ENCODE measurements around the gene LOXL3.

Gene LOXL3

GRCh38 chr2:74505448-74506246, 48.1 kb downstream of the LOXL3 start:
- TF ChIP-seq, protein P1, sequence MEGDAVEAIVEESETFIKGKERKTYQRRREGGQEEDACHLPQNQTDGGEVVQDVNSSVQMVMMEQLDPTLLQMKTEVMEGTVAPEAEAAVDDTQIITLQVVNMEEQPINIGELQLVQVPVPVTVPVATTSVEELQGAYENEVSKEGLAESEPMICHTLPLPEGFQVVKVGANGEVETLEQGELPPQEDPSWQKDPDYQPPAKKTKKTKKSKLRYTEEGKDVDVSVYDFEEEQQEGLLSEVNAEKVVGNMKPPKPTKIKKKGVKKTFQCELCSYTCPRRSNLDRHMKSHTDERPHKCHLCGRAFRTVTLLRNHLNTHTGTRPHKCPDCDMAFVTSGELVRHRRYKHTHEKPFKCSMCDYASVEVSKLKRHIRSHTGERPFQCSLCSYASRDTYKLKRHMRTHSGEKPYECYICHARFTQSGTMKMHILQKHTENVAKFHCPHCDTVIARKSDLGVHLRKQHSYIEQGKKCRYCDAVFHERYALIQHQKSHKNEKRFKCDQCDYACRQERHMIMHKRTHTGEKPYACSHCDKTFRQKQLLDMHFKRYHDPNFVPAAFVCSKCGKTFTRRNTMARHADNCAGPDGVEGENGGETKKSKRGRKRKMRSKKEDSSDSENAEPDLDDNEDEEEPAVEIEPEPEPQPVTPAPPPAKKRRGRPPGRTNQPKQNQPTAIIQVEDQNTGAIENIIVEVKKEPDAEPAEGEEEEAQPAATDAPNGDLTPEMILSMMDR (IDR thresholded peaks at IDR 0.05; ENCODE audit: low read depth, low read length, missing control alignments), result no peak
- no peak overlapping the region for H3K4me3 ChIP-seq (ENCODE audit: low read depth, low read length)
- no peak for DNase-seq (ENCODE audit: low read depth)

DNA sequence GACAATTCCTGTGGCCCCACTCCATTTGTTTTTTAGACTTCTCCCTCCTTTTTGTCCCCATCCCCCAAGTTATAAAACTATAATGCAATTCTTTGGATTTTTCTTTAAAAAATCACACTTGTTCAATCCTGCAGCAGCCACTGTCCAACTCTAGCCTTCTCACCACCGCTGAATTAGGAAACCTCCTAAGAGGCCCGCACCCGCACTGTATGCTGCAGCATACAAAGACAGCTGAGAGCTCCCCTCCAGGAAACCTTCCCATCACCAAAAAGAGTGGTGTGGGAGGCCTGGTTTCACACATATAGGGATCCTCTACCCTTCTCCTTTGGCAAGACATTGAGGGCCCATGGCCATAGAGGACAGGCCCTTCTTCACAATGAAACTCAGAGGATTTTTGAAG, 49.2 kb downstream of the LOXL3 start:
- H3K4me3 ChIP-seq (ENCODE audit: low read depth, low read length), result no peak overlapping the region
- no peak for DNase-seq (ENCODE audit: low read depth)
- TF ChIP-seq, protein P1 (IDR thresholded peaks at IDR 0.05; ENCODE audit: low read depth, low read length, missing control alignments), result no peak

- H3K4me3 ChIP-seq (ENCODE audit: low read depth, low read length), result peak overlapping the region; percentile 55
- TF ChIP-seq, protein P1 (IDR thresholded peaks at IDR 0.05; ENCODE audit: low read depth, low read length, missing control alignments), result no peak
- no peak for DNase-seq (ENCODE audit: low read depth)
These were observed 50.0 kb downstream of the LOXL3 start for GRCh38 chr2:74503506-74504475.

- DNase-seq (ENCODE audit: low read depth), result no peak
- H3K4me3 ChIP-seq (ENCODE audit: low read depth, low read length), result peak overlapping the region; percentile 55
- TF ChIP-seq, protein P1 (IDR thresholded peaks at IDR 0.05; ENCODE audit: low read depth, low read length, missing control alignments), result peak; percentile 43
These were observed 50.8 kb downstream of the LOXL3 start for GRCh38 chr2:74502720-74503505.

DNA sequence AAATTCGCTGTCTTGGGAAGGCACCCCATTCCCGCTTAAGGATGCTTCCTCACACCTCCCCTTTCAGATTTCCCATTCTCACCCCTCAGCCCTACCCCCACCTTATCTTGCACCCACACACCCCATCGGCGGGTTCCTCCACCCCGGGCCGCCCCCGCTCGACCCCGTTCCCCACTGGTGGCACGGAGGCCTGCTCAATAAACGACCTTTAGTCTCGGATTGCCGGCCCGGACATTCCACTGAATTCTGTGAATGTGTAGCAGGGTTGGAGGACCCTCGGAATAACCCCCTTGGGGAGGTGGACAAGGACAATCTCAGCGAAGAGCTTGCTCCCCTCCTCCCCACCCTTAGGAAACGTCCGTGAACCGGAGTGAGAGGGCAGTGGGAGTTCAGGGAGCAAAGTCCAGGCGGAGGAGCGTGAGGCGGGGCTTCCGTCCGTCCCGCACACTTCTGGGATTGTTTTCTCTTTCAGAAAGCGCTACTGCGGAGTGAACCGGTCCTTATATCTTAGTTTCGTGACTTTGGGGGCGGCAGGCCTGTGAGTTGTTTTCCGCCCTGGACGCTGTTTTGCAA, 51.5 kb downstream of the LOXL3 start:
- TF ChIP-seq, protein P1 (IDR thresholded peaks at IDR 0.05; ENCODE audit: low read depth, low read length, missing control alignments), result no peak
- H3K4me3 ChIP-seq (ENCODE audit: low read depth, low read length), result peak overlapping the region; percentile 55
- DNase-seq (ENCODE audit: low read depth), result no peak

Data from GM12864 (cell line).